Measurements from ENCODE around the gene GPRC5C. TPM values are rescaled to one million over a fixed set of nuclear protein-coding genes. Genes with fewer than 3 reads are reported as not detected.

GPRC5C gene
- total and polyA plus RNA-seq, 9 of the 15 experiments (the other 6 are each of a cell fraction or from before 2014, with no cell fraction given) = 0.28 to 9.0 (median 4.1) TPM

DNA sequence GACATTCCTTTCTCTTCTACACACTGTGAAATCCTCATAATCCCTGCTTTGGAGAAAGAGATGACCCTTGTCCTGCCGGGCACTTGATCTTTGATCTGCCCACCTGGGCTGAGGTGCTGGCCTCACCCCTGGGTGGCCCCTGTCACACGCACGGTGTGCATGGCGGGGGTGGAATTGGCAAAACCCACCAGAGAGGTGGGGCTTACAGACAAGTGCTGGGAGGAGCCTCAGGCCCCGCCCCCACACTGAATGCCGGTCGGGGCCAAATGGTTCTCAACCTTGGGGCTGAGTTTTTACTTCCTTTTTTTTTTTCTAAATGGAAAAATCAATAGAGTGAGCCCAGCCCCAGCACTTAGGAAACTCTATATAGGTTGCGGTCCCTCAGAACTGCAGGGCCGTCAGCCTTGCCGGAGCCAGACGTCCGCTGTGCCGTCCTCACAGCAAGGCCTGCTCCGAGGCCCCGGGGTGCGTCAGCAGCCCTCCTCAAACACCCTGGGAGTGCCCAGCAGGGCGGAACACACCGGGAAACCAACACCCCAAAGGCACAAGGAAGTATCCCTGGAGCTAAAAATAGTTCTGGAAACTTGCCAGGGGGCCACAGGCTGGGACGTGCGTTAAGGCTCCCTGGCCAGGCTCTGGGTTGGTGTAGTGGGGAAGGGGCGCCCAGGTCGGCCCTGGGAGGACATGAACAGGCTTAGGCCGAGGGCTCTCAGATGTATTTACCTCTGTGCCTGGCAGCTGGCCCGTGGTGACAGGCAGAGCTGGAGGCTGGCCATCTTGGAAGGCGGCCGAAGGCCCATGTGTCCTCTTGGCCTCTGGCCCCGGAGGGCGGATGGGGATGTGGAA, 11.0 kb downstream of the GPRC5C start:
- intact Hi-C loops (cut with micrococcal nuclease) (no loop called here), in situ Hi-C loops (cut with MboI) (no loop called here)
- H4K20me1 ChIP-seq (replicated peaks; ENCODE audit: control insufficient read depth, insufficient read depth, low read length) = no peaks in the 10 kb centered on the region
- ChIA-PET POLR2A (interaction anchor here (0.6 to 1.2 kb wide), 3 partner anchors 16 to 325 kb away, joined by 3 read pairs; no protein-coding TSS in a partner anchor), CTCF (ENCODE audit: low intra/inter-chr PET ratio) (no interaction called here)
- no peak overlapping the region for H3K4me3 ChIP-seq
- FAIRE-seq (no peak), ATAC-seq (peak; percentile 88), DNase-seq (ENCODE audit: extremely low read depth in 1 of 4, low spot score in 3 of 4) (peak in 3 of 4 experiments; percentile 34 to 62 (median 41))
- peaks cover 14 to 33% of the 10 kb centered on the region in 2 experiments; a peak in 4 of 5 replicates for H3K27me3 ChIP-seq (ENCODE audit: control insufficient read depth in 2 of 2, insufficient read depth in 2 of 2, low read length in 2 of 2)
- peaks cover 7 to 30% of the 10 kb centered on the region in 2 experiments; a peak in 3 of 5 replicates for H3K4me1 ChIP-seq (replicated peaks in 1 of 2; ENCODE audit: control insufficient read depth in 2 of 2, insufficient read depth in 2 of 2, low read length in 2 of 2)
- H3K36me3 ChIP-seq (ENCODE audit: control insufficient read depth, insufficient read depth, low read length) = no peaks in the 10 kb centered on the region
- no peaks in the 10 kb centered on the region for H3K79me2 ChIP-seq (ENCODE audit: control insufficient read depth, insufficient read depth, low read length)
- WGBS (ENCODE audit: insufficient coverage, low coverage, missing lambda C conversion rate) = 18% methylated on average over 27 of the region's 28 CpGs
- peak overlapping the region; percentile 74 for H2AFZ ChIP-seq (ENCODE audit: low read depth, low read length)
- BruUV-seq (replicated peaks) = no TSS peak
- H3K4me2 ChIP-seq (ENCODE audit: insufficient read depth, low read length) = peak overlapping the region; percentile 40
- H3K9me1 ChIP-seq (ENCODE audit: control insufficient read depth, insufficient read depth, low read length) = no peaks in the 10 kb centered on the region
- peak overlapping the region; percentile 49; the same call in 1 of the 3 replicates for H3K27ac ChIP-seq (ENCODE audit: extremely low read depth, low read depth, low read length)
- peak overlapping the region; percentile 12 to 83; a peak in 3 of 4 replicates for H3K9ac ChIP-seq (ENCODE audit: insufficient read depth in 1 of 2, low read depth in 2 of 2, low read length in 2 of 2)
- H3K9me3 ChIP-seq (replicated peaks; ENCODE audit: control insufficient read depth, insufficient read depth, low read depth, low read length) = 0 out of 2 replicates have a peak, but pooled peaks cover 2% of the 10 kb centered on the region
- TF ChIP-seq CREB1 (IDR thresholded peaks at IDR 0.05) = no peak
- 0 out of 2 replicates have a peak, but pooled peaks have one; percentile 28 for TF ChIP-seq CREB1 (CRISPR knock-in tag; IDR thresholded peaks at IDR 0.05)
- TF ChIP-seq, protein P1, sequence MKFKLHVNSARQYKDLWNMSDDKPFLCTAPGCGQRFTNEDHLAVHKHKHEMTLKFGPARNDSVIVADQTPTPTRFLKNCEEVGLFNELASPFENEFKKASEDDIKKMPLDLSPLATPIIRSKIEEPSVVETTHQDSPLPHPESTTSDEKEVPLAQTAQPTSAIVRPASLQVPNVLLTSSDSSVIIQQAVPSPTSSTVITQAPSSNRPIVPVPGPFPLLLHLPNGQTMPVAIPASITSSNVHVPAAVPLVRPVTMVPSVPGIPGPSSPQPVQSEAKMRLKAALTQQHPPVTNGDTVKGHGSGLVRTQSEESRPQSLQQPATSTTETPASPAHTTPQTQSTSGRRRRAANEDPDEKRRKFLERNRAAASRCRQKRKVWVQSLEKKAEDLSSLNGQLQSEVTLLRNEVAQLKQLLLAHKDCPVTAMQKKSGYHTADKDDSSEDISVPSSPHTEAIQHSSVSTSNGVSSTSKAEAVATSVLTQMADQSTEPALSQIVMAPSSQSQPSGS (CRISPR knock-in tag; IDR thresholded peaks at IDR 0.05) = no peak
- TF ChIP-seq, protein P2, sequence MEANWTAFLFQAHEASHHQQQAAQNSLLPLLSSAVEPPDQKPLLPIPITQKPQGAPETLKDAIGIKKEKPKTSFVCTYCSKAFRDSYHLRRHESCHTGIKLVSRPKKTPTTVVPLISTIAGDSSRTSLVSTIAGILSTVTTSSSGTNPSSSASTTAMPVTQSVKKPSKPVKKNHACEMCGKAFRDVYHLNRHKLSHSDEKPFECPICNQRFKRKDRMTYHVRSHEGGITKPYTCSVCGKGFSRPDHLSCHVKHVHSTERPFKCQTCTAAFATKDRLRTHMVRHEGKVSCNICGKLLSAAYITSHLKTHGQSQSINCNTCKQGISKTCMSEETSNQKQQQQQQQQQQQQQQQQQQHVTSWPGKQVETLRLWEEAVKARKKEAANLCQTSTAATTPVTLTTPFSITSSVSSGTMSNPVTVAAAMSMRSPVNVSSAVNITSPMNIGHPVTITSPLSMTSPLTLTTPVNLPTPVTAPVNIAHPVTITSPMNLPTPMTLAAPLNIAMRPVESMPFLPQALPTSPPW (CRISPR knock-in tag; IDR thresholded peaks at IDR 0.05) = peak; percentile 65; the same call in 1 of the 2 replicates
- 0 out of 2 replicates have a peak, but pooled peaks have one; percentile 15 for TF ChIP-seq GABPA (tag; conservative IDR thresholded peaks at IDR 0.05; ENCODE audit: low read depth)
- TF ChIP-seq, protein P3, sequence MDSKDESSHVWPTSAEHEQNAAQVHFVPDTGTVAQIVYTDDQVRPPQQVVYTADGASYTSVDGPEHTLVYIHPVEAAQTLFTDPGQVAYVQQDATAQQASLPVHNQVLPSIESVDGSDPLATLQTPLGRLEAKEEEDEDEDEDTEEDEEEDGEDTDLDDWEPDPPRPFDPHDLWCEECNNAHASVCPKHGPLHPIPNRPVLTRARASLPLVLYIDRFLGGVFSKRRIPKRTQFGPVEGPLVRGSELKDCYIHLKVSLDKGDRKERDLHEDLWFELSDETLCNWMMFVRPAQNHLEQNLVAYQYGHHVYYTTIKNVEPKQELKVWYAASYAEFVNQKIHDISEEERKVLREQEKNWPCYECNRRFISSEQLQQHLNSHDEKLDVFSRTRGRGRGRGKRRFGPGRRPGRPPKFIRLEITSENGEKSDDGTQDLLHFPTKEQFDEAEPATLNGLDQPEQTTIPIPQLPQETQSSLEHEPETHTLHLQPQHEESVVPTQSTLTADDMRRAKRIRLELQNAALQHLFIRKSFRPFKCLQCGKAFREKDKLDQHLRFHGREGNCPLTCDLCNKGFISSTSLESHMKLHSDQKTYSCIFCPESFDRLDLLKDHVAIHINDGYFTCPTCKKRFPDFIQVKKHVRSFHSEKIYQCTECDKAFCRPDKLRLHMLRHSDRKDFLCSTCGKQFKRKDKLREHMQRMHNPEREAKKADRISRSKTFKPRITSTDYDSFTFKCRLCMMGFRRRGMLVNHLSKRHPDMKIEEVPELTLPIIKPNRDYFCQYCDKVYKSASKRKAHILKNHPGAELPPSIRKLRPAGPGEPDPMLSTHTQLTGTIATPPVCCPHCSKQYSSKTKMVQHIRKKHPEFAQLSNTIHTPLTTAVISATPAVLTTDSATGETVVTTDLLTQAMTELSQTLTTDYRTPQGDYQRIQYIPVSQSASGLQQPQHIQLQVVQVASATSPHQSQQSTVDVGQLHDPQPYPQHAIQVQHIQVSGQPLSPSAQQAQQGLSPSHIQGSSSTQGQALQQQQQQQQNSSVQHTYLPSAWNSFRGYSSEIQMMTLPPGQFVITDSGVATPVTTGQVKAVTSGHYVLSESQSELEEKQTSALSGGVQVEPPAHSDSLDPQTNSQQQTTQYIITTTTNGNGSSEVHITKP (IDR thresholded peaks at IDR 0.05; ENCODE audit: partially characterized antibody) = peak; percentile 8
- no peak for TF ChIP-seq BHLHE40 (IDR thresholded peaks at IDR 0.05; ENCODE audit: low read length)
- TF ChIP-seq RCOR1 (IDR thresholded peaks at IDR 0.05; ENCODE audit: borderline replicate concordance in 1 of 2, low read depth in 2 of 2, low read length in 2 of 2) = no peak
- 0 out of 4 replicates have a peak, but pooled peaks of 1 of the 2 experiments have one; percentile 23 for TF ChIP-seq NRF1 (conservative IDR thresholded peaks at IDR 0.05 in 1 of 2, IDR thresholded peaks at IDR 0.05 in 1 of 2)
- TF ChIP-seq, protein P4, sequence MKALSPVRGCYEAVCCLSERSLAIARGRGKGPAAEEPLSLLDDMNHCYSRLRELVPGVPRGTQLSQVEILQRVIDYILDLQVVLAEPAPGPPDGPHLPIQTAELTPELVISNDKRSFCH (CRISPR knock-in tag; IDR thresholded peaks at IDR 0.05) = no peak
- TF ChIP-seq, protein P4 (tag; IDR thresholded peaks at IDR 0.05) = peak; percentile 42; the same call in 1 of the 2 replicates
- TF ChIP-seq MAFG (tag; conservative IDR thresholded peaks at IDR 0.05) = peak; percentile 78; the same call in 1 of the 2 replicates
